Stomach (tissue), 4 donors: Measurements from ENCODE around the gene KCTD14.
"Not testable (repeated sequence)": the region's sequence is repeated elsewhere in the genome, so short reads cannot be mapped to it uniquely, and the experiment has no call there.

Experiments used
- POLR2A ChIP-seq, 4 donors: fragments of 450-650 bp; IDR thresholded peaks; one replicate each; pipeline ENCODE4 v1.6.1; 2016; ENCODE audit warnings: antibody characterized with exemption in 4 of 4, control low read depth in 2 of 4, mild to moderate bottlenecking in 1 of 4, moderate library complexity in 1 of 4
- POLR2AphosphoS5 ChIP-seq, 3 donors: sonication (generic); formaldehyde crosslinking; IDR thresholded peaks; one replicate each; pipeline ENCODE4 v1.6.1; 2016; ENCODE audit warnings: antibody characterized with exemption in 3 of 3

DNA sequence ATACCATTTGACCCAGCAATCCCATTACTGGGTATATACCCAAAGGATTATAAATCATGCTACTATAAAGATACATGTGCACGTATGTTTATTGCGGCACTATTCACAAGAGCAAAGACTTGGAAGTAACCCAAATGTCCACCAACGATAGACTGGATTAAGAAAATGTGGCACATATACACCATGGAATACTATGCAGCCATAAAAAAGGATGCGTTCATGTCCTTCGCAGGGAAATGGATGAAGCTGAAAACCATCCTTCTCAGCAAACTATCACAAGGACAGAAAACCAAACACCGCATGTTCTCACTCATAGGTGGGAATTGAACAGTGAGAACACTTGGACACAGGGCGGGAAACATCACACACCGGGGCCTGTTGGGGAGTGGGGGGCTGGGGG, 36.6 kb downstream of the KCTD14 start:
- TF ChIP-seq POLR2AphosphoS5, POLR2A (IDR thresholded peaks at IDR 0.05): not testable (repeated sequence)
